GM13977 (cell line): ENCODE results near the gene SKOR1.

Experiments
- DNase-seq: peaks from one replicate; pipeline ENCODE4 v3.0.0; 2012; ENCODE audit warnings: low spot score
- CTCF ChIP-seq: IDR thresholded peaks from 2 replicates; pipeline ENCODE4 v1.5.1; 2012; ENCODE audit warnings: mild to moderate bottlenecking, control low read depth; ENCODE audit not compliant: insufficient read depth; ENCODE audit errors: extremely low read depth, missing control alignments
- in situ Hi-C: fragments of 300-500 bp; cut with MboI; formaldehyde crosslinking; loops from one replicate; pipeline ENCODE4 v1.12.0; 2022; ENCODE audit warnings: low sequenced_read_pairs, low pct_unique_long_range_greater_than_20kb, mixed read lengths, inconsistent platforms; ENCODE audit not compliant: unreplicated experiment

SKOR1 gene

GRCh38 chr15:67879440-67880129 lies 54.3 kb downstream of the SKOR1 start:
- TF ChIP-seq CTCF: no peak
- in situ Hi-C loops: no loop called here

GRCh38 chr15:67880651-67881182 lies 55.4 kb downstream of the SKOR1 start:
- TF ChIP-seq CTCF: no peak
- in situ Hi-C loops: no loop called here
- no peak for DNase-seq

More at GRCh38 chr15:67879440-67880129, 54.3 kb downstream of the SKOR1 start:
- DNase-seq: no peak

- TF ChIP-seq CTCF: no peak
- peak; percentile 59 for DNase-seq
- in situ Hi-C loops: no loop called here
Measured at GRCh38 chr15:67882487-67883233, 57.4 kb downstream of the SKOR1 start.

DNA sequence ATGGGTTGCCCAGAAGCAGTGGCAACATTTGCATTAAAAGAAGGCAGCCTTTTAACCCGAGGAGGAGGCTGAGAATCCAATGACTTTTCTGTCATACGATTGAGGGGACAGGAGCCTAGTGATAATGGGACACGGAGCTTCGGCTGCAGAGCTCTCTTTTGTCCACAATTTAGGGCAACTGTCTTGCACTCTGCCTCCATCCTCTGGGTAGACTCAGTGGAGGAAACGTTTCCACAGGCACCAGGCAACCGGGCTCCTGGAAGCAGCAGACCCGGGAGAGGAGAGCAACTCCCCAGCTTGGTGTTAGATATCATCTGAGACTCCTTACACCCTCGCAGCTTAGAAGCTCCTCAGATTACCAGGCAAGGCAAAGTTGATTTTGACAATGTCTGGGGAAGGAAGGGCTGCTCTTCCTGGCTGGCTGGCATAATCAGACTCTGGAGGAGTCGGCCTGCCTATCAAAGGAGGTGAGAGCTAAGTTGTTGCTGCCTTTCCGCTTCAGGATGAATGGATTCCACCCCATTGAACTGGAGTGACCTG lies 58.0 kb downstream of the SKOR1 start:
- DNase-seq: no peak
- in situ Hi-C loops: no loop called here

GRCh38 chr15:67884009-67884408 lies 58.7 kb downstream of the SKOR1 start:
- in situ Hi-C loops: no loop called here
- no peak for TF ChIP-seq CTCF
- no peak for DNase-seq

More for the DNA sequence above, 58.0 kb downstream of the SKOR1 start:
- TF ChIP-seq CTCF: no peak
